HCT116 (cell line): ENCODE measurements around the gene SYNJ1. TPM values are rescaled to one million over a fixed set of nuclear protein-coding genes. Genes with fewer than 3 reads are reported as not detected.

Experiments
- ATAC-seq: fragments of 200-7000 bp; cut with Tn5 transposase; 2 replicates; pipeline ENCODE4 v1.9.1; 2020; ENCODE audit warnings: mild to moderate bottlenecking, moderate library complexity
- BruUV-seq: library from RNA; stranded (reverse); fragments of 400-500 nt; replicated peaks from 2 replicates; lab custom pipeline; 2021; lab: Mats Ljungman, UMichigan
- CTCF ChIA-PET: fragments of 300-600 bp; sonication (Branson Sonifier 250); formaldehyde crosslinking; loops from one replicate; lab custom pipeline; 2021; ENCODE audit warnings: antibody characterized with exemption; lab: Charles Lee
- POLR2A ChIA-PET: fragments of 300-600, 350-600 bp; sonication (Branson Sonifier 250); formaldehyde crosslinking; loops from one replicate; lab custom pipeline; 2021; ENCODE audit warnings: antibody characterized with exemption; lab: Charles Lee
- RAD21 ChIA-PET, 2 experiments: fragments of 300-600 bp; sonication (Branson Sonifier 250); formaldehyde crosslinking; loops; one replicate each; lab custom pipeline; 2023; ENCODE audit warnings: low total read pairs in 2 of 2; ENCODE audit not compliant: uncharacterized antibody in 2 of 2, unreplicated experiment in 2 of 2, low non-redundant PET in 1 of 2; lab: Charles Lee
- DNase-seq: peaks from one replicate; pipeline ENCODE4 v3.0.0-alpha.2; 2010; ENCODE audit warnings: low read depth, low spot score
- H2AFZ ChIP-seq: fragments of 200-600 bp; shearing (Covaris generic), sonication (generic); 2 replicates; pipeline ENCODE4 v1.6.1; 2017; ENCODE audit warnings: low read depth, mixed run types, mixed read lengths, antibody characterized with exemption, low read length; ENCODE audit not compliant: poor library complexity, severe bottlenecking
- H3K27ac ChIP-seq: 2 replicates; pipeline ENCODE4 v1.5.1; 2012; ENCODE audit warnings: low read depth, low read length
- H3K27me3 ChIP-seq: fragments of 200-600 bp; sonication (generic); 2 replicates; pipeline ENCODE4 v1.6.1; 2016; ENCODE audit warnings: mixed run types, low read length, mixed read lengths; ENCODE audit not compliant: insufficient read depth
- H3K36me3 ChIP-seq, 2 experiments: fragments of 200-500 bp in 1 of 2; fragments of 200-600 bp in 1 of 2; sonication (Bioruptor generic) in 1 of 2; sonication (generic) in 1 of 2; 2 replicates each; pipeline versions ENCODE4 v1.5.1 to v1.6.1; 2014 to 2016; ENCODE audit warnings: low read length in 2 of 2, inconsistent platforms in 1 of 2, mixed read lengths in 1 of 2, mixed run types in 1 of 2; ENCODE audit not compliant: insufficient read depth in 2 of 2, control insufficient read depth in 1 of 2
- H3K4me1 ChIP-seq, 2 experiments: fragments of 200-600 bp in 1 of 2; sonication (generic) in 1 of 2; 2 replicates each; pipeline versions ENCODE4 v1.5.1 to v1.6.1; 2012 to 2017; ENCODE audit warnings: low read length in 2 of 2, inconsistent platforms in 1 of 2, mild to moderate bottlenecking in 1 of 2, mixed read lengths in 1 of 2, mixed run types in 1 of 2, moderate library complexity in 1 of 2; ENCODE audit not compliant: insufficient read depth in 2 of 2, control insufficient read depth in 1 of 2
- H3K4me2 ChIP-seq: fragments of 200-600 bp; sonication (generic); 2 replicates; pipeline ENCODE4 v1.6.1; 2017; ENCODE audit warnings: mixed run types, low read length, mixed read lengths
- H3K4me3 ChIP-seq, 2 experiments: fragments of 200-600 bp in 1 of 2; sonication (generic) in 1 of 2; replicated peaks in 1 of 2; 2 replicates each; pipeline ENCODE4 v1.5.1; 2011 to 2016; ENCODE audit warnings: low read length in 2 of 2, control low read depth in 1 of 2, low read depth in 1 of 2, mild to moderate bottlenecking in 1 of 2, mixed read lengths in 1 of 2, mixed run types in 1 of 2
- H3K79me2 ChIP-seq: fragments of 200-600 bp; sonication (generic); 2 replicates; pipeline ENCODE4 v1.6.1; 2017; ENCODE audit warnings: mild to moderate bottlenecking, mixed run types, low read length, moderate library complexity, mixed read lengths; ENCODE audit not compliant: insufficient read depth
- H3K9ac ChIP-seq: fragments of 200-600 bp; sonication (generic); 2 replicates; pipeline ENCODE4 v1.6.1; 2016; ENCODE audit warnings: low read length, mixed read lengths
- H3K9me2 ChIP-seq: fragments of 200-600 bp; sonication (generic), shearing (Covaris generic); 2 replicates; pipeline ENCODE4 v1.6.1; 2017; ENCODE audit warnings: mixed run types, mild to moderate bottlenecking, moderate library complexity; ENCODE audit not compliant: insufficient read depth
- H3K9me3 ChIP-seq, 2 experiments: fragments of 200-500 bp in 1 of 2; fragments of 200-600 bp in 1 of 2; sonication (Bioruptor generic) in 1 of 2; sonication (generic) in 1 of 2; 2 replicates each; pipeline ENCODE4 v1.6.1; 2014 to 2017; ENCODE audit warnings: low read length in 2 of 2, mixed read lengths in 2 of 2, inconsistent platforms in 1 of 2, low read depth in 1 of 2, mild to moderate bottlenecking in 1 of 2, mixed run types in 1 of 2, moderate library complexity in 1 of 2; ENCODE audit not compliant: control insufficient read depth in 1 of 2, insufficient read depth in 1 of 2
- H4K20me1 ChIP-seq: fragments of 200-600 bp; sonication (generic), shearing (Covaris generic); 2 replicates; pipeline ENCODE4 v1.6.1; 2017; ENCODE audit warnings: mixed run types, mild to moderate bottlenecking, moderate library complexity; ENCODE audit not compliant: insufficient read depth
- ATF3 ChIP-seq: IDR thresholded peaks from 2 replicates; pipeline ENCODE4 v1.6.1; 2012
- CEBPB ChIP-seq: IDR thresholded peaks from 2 replicates; pipeline ENCODE4 v1.6.1; 2012; ENCODE audit warnings: low read depth
- EGR1 ChIP-seq: IDR thresholded peaks from 2 replicates; pipeline ENCODE4 v1.6.1; 2012; ENCODE audit warnings: low read depth
- EZH2 ChIP-seq: fragments of 200-600 bp; sonication (generic); IDR thresholded peaks from 2 replicates; pipeline ENCODE4 v1.6.1; 2017; ENCODE audit warnings: antibody characterized with exemption, mixed run types
- FOSL1 ChIP-seq: IDR thresholded peaks from 2 replicates; pipeline ENCODE4 v1.6.1; 2012; ENCODE audit warnings: low read depth
- JUND ChIP-seq: IDR thresholded peaks from 2 replicates; pipeline ENCODE4 v1.6.1; 2012
- MAX ChIP-seq: IDR thresholded peaks from 2 replicates; pipeline ENCODE4 v1.6.1; 2012
- POLR2A ChIP-seq: IDR thresholded peaks from 2 replicates; pipeline ENCODE4 v1.7.0; 2011; ENCODE audit warnings: borderline replicate concordance; ENCODE audit not compliant: insufficient read depth, insufficient read length; ENCODE audit errors: extremely low read depth
- RAD21 ChIP-seq: IDR thresholded peaks from 2 replicates; pipeline ENCODE4 v1.6.1; 2012; ENCODE audit warnings: low read depth, mild to moderate bottlenecking
- REST ChIP-seq: IDR thresholded peaks from 2 replicates; pipeline ENCODE4 v1.6.1; 2012; ENCODE audit warnings: low read depth
- SP1 ChIP-seq: IDR thresholded peaks from 2 replicates; pipeline ENCODE4 v1.6.1; 2012; ENCODE audit warnings: low read depth
- TCF7L2 ChIP-seq: IDR thresholded peaks from 2 replicates; pipeline ENCODE4 v1.7.0; 2011; ENCODE audit warnings: borderline replicate concordance, inconsistent platforms; ENCODE audit not compliant: insufficient read depth, insufficient read length; ENCODE audit errors: extremely low read depth
- ZNF274 ChIP-seq: fragments of 200-500 bp; sonication (Bioruptor generic); IDR thresholded peaks from 2 replicates; pipeline ENCODE4 v1.6.1; 2014; ENCODE audit warnings: mild to moderate bottlenecking, low read depth, low read length, inconsistent platforms
- intact Hi-C: fragments of 100-400 bp; cut with micrococcal nuclease; formaldehyde crosslinking; loops from 2 replicates; pipeline ENCODE4 v1.10.0; 2022
- total RNA-seq: library from RNA; stranded (reverse); gene quantifications from one replicate; pipeline ENCODE4 v1.2.1, GENCODE V29; 2021; ENCODE audit not compliant: unreplicated experiment
- TF ChIP-seq, protein P1 (sequence below), 3 experiments: fragments of 200-600 bp in 1 of 3; sonication (generic) in 1 of 3; IDR thresholded peaks in 2 of 3; conservative IDR thresholded peaks in 1 of 3; 2 replicates each; pipeline ENCODE4 v1.5.1; 2012 to 2017; ENCODE audit warnings: low read depth in 2 of 3, low read length in 2 of 3, antibody characterized with exemption in 1 of 3, borderline replicate concordance in 1 of 3, control low read depth in 1 of 3, mild to moderate bottlenecking in 1 of 3, mixed read lengths in 1 of 3, mixed run types in 1 of 3, moderate library complexity in 1 of 3; ENCODE audit not compliant: insufficient read depth in 1 of 3

SYNJ1 gene
- total RNA-seq, 1 experiment from 2014 or later: 7.2 TPM

GRCh38 chr21:32580949-32581348, 146.9 kb downstream of the SYNJ1 start:
- no peaks in the 10 kb centered on the region for H3K9me3 ChIP-seq
- intact Hi-C loops: no loop called here
- H2AFZ ChIP-seq: no peak overlapping the region
- H3K9ac ChIP-seq: no peak overlapping the region
- no peaks in the 10 kb centered on the region for H3K36me3 ChIP-seq
- no peak overlapping the region for H3K27ac ChIP-seq
- TF ChIP-seq, protein P1, sequence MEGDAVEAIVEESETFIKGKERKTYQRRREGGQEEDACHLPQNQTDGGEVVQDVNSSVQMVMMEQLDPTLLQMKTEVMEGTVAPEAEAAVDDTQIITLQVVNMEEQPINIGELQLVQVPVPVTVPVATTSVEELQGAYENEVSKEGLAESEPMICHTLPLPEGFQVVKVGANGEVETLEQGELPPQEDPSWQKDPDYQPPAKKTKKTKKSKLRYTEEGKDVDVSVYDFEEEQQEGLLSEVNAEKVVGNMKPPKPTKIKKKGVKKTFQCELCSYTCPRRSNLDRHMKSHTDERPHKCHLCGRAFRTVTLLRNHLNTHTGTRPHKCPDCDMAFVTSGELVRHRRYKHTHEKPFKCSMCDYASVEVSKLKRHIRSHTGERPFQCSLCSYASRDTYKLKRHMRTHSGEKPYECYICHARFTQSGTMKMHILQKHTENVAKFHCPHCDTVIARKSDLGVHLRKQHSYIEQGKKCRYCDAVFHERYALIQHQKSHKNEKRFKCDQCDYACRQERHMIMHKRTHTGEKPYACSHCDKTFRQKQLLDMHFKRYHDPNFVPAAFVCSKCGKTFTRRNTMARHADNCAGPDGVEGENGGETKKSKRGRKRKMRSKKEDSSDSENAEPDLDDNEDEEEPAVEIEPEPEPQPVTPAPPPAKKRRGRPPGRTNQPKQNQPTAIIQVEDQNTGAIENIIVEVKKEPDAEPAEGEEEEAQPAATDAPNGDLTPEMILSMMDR (IDR thresholded peaks at IDR 0.05 in 2 of 3, conservative IDR thresholded peaks at IDR 0.05 in 1 of 3; ENCODE audit: borderline replicate concordance in 1 of 3, insufficient read depth in 1 of 3, low read depth in 2 of 3, low read length in 2 of 3): no peak
- no peak for TF ChIP-seq SP1
- no peak for TF ChIP-seq EGR1
- TF ChIP-seq EZH2: no peak
- no peak for TF ChIP-seq FOSL1
- no peak for TF ChIP-seq RAD21
- no peak for TF ChIP-seq MAX
- no peak for TF ChIP-seq REST
- TF ChIP-seq ZNF274: no peak
- TF ChIP-seq POLR2A: no peak
- no peak for TF ChIP-seq ATF3
- no peak for TF ChIP-seq CEBPB
- TF ChIP-seq TCF7L2: no peak
- TF ChIP-seq JUND: no peak
- no TSS peak for BruUV-seq
- H3K27me3 ChIP-seq: peaks cover 11% of the 10 kb centered on the region; the same call in 1 of the 2 replicates
- H3K4me2 ChIP-seq: no peak overlapping the region
- CTCF ChIA-PET: interaction anchor here (0.8 to 1.6 kb wide), 2 partner anchors 20 to 177 kb away, joined by 4 read pairs; no protein-coding TSS in a partner anchor
- POLR2A ChIA-PET: no interaction called here
- no peak overlapping the region for H3K4me3 ChIP-seq
- RAD21 ChIA-PET: no interaction called here
- DNase-seq (no peak), ATAC-seq (no peak)
- H3K4me1 ChIP-seq: peaks cover 0 to 4% of the 10 kb centered on the region in 2 experiments; a peak in 1 of 4 replicates
- H3K79me2 ChIP-seq: no peaks in the 10 kb centered on the region
- H3K9me2 ChIP-seq: no peaks in the 10 kb centered on the region
- H4K20me1 ChIP-seq: no peaks in the 10 kb centered on the region
